Neural cell (in vitro differentiated cells): Measurements from ENCODE around the gene TRIM29. TPM values are rescaled to one million over a fixed set of nuclear protein-coding genes. Genes with fewer than 3 reads are reported as not detected.

Experiments
- H2AFZ ChIP-seq: fragments of 200-600, 300-800 bp; sonication (generic), shearing (Covaris generic); 2 replicates; pipeline ENCODE4 v1.6.0; 2014; ENCODE audit warnings: low read depth, mild to moderate bottlenecking, antibody characterized with exemption, low read length, moderate library complexity
- H3F3A ChIP-seq: fragments of 200-600 bp; shearing (Covaris generic); 2 replicates; pipeline ENCODE4 v1.6.1; 2016; ENCODE audit warnings: mild to moderate bottlenecking, moderate library complexity, mixed read lengths, antibody characterized with exemption, low read length; ENCODE audit not compliant: insufficient read depth, poor library complexity, severe bottlenecking
- H3K27ac ChIP-seq: fragments of 200-600, 300-800 bp; sonication (generic), shearing (Covaris generic); 2 replicates; pipeline ENCODE4 v1.5.1; 2014; ENCODE audit warnings: mild to moderate bottlenecking, low read length, moderate library complexity
- H3K27me3 ChIP-seq: fragments of 300-800, 200-600 bp; sonication (generic), shearing (Covaris generic); 2 replicates; pipeline ENCODE4 v1.6.0; 2014; ENCODE audit warnings: mild to moderate bottlenecking, low read depth, low read length, moderate library complexity; ENCODE audit not compliant: insufficient read depth
- H3K36me3 ChIP-seq: fragments of 300-800, 200-600 bp; sonication (generic), shearing (Covaris generic); 2 replicates; pipeline ENCODE4 v1.5.1; 2014; ENCODE audit warnings: mild to moderate bottlenecking, antibody characterized with exemption, low read length, moderate library complexity; ENCODE audit not compliant: insufficient read depth
- H3K4me2 ChIP-seq: fragments of 300-800, 200-600 bp; sonication (generic), shearing (Covaris generic); 2 replicates; pipeline ENCODE4 v1.6.0; 2014; ENCODE audit warnings: mild to moderate bottlenecking, low read length
- H3K4me3 ChIP-seq: fragments of 300-800, 200-600 bp; sonication (generic), shearing (Covaris generic); 2 replicates; pipeline ENCODE4 v1.5.1; 2014; ENCODE audit warnings: mild to moderate bottlenecking, low read length, moderate library complexity
- H3K79me2 ChIP-seq: fragments of 200-600 bp; shearing (Covaris generic); replicated peaks from 2 replicates; pipeline ENCODE4 v1.6.0; 2014; ENCODE audit warnings: mild to moderate bottlenecking, low read length, moderate library complexity; ENCODE audit not compliant: insufficient read depth
- H3K9ac ChIP-seq: fragments of 300-800, 200-600 bp; sonication (generic), shearing (Covaris generic); 2 replicates; pipeline ENCODE4 v1.6.1; 2016; ENCODE audit warnings: mild to moderate bottlenecking, low read length, mixed read lengths
- H3K9me2 ChIP-seq: fragments of 200-600 bp; shearing (Covaris generic); 2 replicates; pipeline ENCODE4 v1.6.1; 2016; ENCODE audit warnings: mild to moderate bottlenecking, low read length, mixed read lengths; ENCODE audit not compliant: insufficient read depth
- H3K9me3 ChIP-seq: fragments of 200-600, 300-800 bp; sonication (generic), shearing (Covaris generic); 2 replicates; pipeline ENCODE4 v1.6.1; 2016; ENCODE audit warnings: mild to moderate bottlenecking, mixed run types, low read length, moderate library complexity, mixed read lengths
- H4K20me1 ChIP-seq: fragments of 200-600 bp; shearing (Covaris generic); 2 replicates; pipeline ENCODE4 v1.6.1; 2016; ENCODE audit warnings: mild to moderate bottlenecking, mixed run types; ENCODE audit not compliant: insufficient read depth
- CTCF ChIP-seq: fragments of 450-650 bp; IDR thresholded peaks from 2 replicates; pipeline ENCODE4 v1.5.1; 2014; ENCODE audit warnings: antibody characterized with exemption, mild to moderate bottlenecking, moderate library complexity; ENCODE audit not compliant: poor library complexity, severe bottlenecking
- EP300 ChIP-seq: fragments of 450-650 bp; conservative IDR thresholded peaks from 2 replicates; pipeline ENCODE4 v1.6.1; 2014; ENCODE audit warnings: antibody characterized with exemption, mild to moderate bottlenecking, moderate library complexity; ENCODE audit not compliant: poor library complexity, severe bottlenecking
- EZH2 ChIP-seq: fragments of 200-600, 300-800 bp; shearing (Covaris generic), sonication (generic); IDR thresholded peaks from 2 replicates; pipeline ENCODE4 v1.6.1; 2014; ENCODE audit warnings: antibody characterized with exemption, low read length, borderline replicate concordance, mild to moderate bottlenecking; ENCODE audit not compliant: insufficient read depth, poor library complexity, severe bottlenecking
- MXI1 ChIP-seq: fragments of 450-650 bp; conservative IDR thresholded peaks from 2 replicates; pipeline ENCODE4 v1.6.1; 2014; ENCODE audit warnings: antibody characterized with exemption, mild to moderate bottlenecking; ENCODE audit not compliant: poor library complexity, severe bottlenecking
- POLR2AphosphoS5 ChIP-seq: IDR thresholded peaks from 2 replicates; pipeline ENCODE4 v1.6.1; 2012
- RAD21 ChIP-seq: fragments of 450-650 bp; conservative IDR thresholded peaks from 2 replicates; pipeline ENCODE4 v1.6.1; 2014; ENCODE audit warnings: antibody characterized with exemption, mild to moderate bottlenecking, moderate library complexity
- REST ChIP-seq: IDR thresholded peaks from 2 replicates; pipeline ENCODE4 v1.6.1; 2012; ENCODE audit warnings: borderline replicate concordance
- SMC3 ChIP-seq: fragments of 450-650 bp; conservative IDR thresholded peaks from 2 replicates; pipeline ENCODE4 v1.6.1; 2014; ENCODE audit warnings: antibody characterized with exemption, mild to moderate bottlenecking, moderate library complexity; ENCODE audit not compliant: poor library complexity
- TAF1 ChIP-seq: IDR thresholded peaks from 2 replicates; pipeline ENCODE4 v1.6.1; 2012; ENCODE audit warnings: low read depth
- polyA plus RNA-seq: library from polyadenylated mRNA; depleted of rRNA; stranded (reverse); fragments of >200 nt; gene quantifications from 2 replicates; pipeline ENCODE4 v1.2.3, GENCODE V29; 2014

Gene TRIM29
- polyA plus RNA-seq, 1 donor from 2014 or later: 0.82 TPM

GRCh38 chr11:120174866-120175265 is 37.0 kb upstream of the TRIM29 start:
- TF ChIP-seq POLR2AphosphoS5 (no peak), EZH2 (no peak), TAF1 (no peak), EP300 (no peak), REST (no peak), SMC3 (no peak), RAD21 (no peak), MXI1 (no peak), CTCF (no peak)
- Histone ChIP-seq H3K27me3 (no peaks in the 10 kb centered on the region), H3K4me2 (no peak overlapping the region), H4K20me1 (no peaks in the 10 kb centered on the region), H3K27ac (no peak overlapping the region), H3K9me2 (no peaks in the 10 kb centered on the region), H3K9ac (no peak overlapping the region), H2AFZ (no peak overlapping the region), H3K79me2 (no peaks in the 10 kb centered on the region), H3F3A (no peaks in the 10 kb centered on the region), H3K9me3 (no peaks in the 10 kb centered on the region), H3K4me3 (no peak overlapping the region), H3K36me3 (no peaks in the 10 kb centered on the region)

GRCh38 chr11:120173807-120174206 is 35.9 kb upstream of the TRIM29 start:
- H3K4me2 ChIP-seq: no peak overlapping the region
- no peak overlapping the region for H3K4me3 ChIP-seq
- TF ChIP-seq EZH2 (no peak), CTCF (no peak), TAF1 (no peak), POLR2AphosphoS5 (no peak), RAD21 (no peak), SMC3 (no peak), EP300 (no peak), MXI1 (no peak), REST (no peak)
- no peaks in the 10 kb centered on the region for H3F3A ChIP-seq
- no peaks in the 10 kb centered on the region for H3K79me2 ChIP-seq
- H3K27ac ChIP-seq: no peak overlapping the region
- no peaks in the 10 kb centered on the region for H3K36me3 ChIP-seq
- no peaks in the 10 kb centered on the region for H4K20me1 ChIP-seq
- no peak overlapping the region for H2AFZ ChIP-seq
- H3K27me3 ChIP-seq: peaks cover 9% of the 10 kb centered on the region
- H3K9me2 ChIP-seq: no peaks in the 10 kb centered on the region
- no peak overlapping the region for H3K9ac ChIP-seq
- no peaks in the 10 kb centered on the region for H3K9me3 ChIP-seq
